Lower leg skin (tissue), 3 donors: ENCODE data around the gene NCOR2.

Experiments
- POLR2A ChIP-seq, 2 donors: fragments of 450-650 bp; IDR thresholded peaks; one replicate each; pipeline ENCODE4 v1.6.1; 2016 to 2017; ENCODE audit warnings: antibody characterized with exemption in 2 of 2, mild to moderate bottlenecking in 1 of 2, moderate library complexity in 1 of 2
- TF ChIP-seq, protein P1 (sequence below), 3 donors: fragments of 450-650 bp; IDR thresholded peaks; one replicate each; pipeline ENCODE4 v1.5.1; 2016; ENCODE audit warnings: antibody characterized with exemption in 3 of 3, mild to moderate bottlenecking in 3 of 3, moderate library complexity in 2 of 3

DNA sequence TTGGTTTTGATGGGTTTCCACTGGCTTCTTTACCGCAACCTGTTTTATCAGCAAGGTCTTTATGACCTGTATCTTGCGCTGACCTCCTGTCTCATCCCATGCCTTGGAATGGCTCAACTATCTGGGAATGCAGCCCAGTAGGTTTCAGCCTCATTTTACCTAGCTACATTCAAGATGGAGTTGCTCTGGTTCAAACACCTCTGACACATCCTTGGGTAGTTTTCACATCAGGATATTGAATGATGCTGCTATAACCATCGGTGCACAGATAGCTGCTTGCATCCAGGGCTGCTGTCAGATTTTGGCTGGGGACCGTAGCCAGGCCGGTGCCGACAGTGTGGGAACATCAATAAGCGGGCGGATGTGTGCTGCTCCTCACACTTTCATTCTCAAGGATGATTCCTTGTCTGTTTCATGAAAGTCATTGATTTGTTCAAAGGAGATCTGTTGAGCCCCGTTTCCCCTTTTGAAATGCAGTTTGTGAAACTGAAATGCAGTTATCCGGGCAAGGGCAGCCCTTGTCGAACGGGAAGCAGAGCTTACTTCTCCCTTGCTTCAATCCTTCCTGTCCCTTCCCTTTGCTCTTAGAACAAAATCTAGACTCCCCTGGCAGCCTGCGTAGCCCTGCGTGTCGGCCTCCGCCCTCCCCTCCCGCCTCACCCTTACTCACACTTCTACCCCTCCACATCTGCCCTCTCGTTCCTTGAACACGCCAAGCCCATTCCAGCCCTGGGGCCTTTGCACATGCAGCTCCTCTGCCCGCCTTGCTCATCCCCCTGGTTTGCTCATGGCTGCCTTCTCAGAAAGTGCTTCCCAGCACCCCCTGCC lies 49.2 kb upstream of the NCOR2 start:
- TF ChIP-seq, protein P1, sequence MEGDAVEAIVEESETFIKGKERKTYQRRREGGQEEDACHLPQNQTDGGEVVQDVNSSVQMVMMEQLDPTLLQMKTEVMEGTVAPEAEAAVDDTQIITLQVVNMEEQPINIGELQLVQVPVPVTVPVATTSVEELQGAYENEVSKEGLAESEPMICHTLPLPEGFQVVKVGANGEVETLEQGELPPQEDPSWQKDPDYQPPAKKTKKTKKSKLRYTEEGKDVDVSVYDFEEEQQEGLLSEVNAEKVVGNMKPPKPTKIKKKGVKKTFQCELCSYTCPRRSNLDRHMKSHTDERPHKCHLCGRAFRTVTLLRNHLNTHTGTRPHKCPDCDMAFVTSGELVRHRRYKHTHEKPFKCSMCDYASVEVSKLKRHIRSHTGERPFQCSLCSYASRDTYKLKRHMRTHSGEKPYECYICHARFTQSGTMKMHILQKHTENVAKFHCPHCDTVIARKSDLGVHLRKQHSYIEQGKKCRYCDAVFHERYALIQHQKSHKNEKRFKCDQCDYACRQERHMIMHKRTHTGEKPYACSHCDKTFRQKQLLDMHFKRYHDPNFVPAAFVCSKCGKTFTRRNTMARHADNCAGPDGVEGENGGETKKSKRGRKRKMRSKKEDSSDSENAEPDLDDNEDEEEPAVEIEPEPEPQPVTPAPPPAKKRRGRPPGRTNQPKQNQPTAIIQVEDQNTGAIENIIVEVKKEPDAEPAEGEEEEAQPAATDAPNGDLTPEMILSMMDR (IDR thresholded peaks at IDR 0.05): no peak
- no peak for TF ChIP-seq POLR2A (IDR thresholded peaks at IDR 0.05)
